HCT116 (cell line): Measurements from ENCODE around the gene VRK3. TPM values are rescaled to one million over a fixed set of nuclear protein-coding genes. Genes with fewer than 3 reads are reported as not detected.

Experiments used
- ATAC-seq: fragments of 200-7000 bp; cut with Tn5 transposase; 2 replicates; pipeline ENCODE4 v1.9.1; 2020; ENCODE audit warnings: mild to moderate bottlenecking, moderate library complexity
- BruUV-seq: library from RNA; stranded (reverse); fragments of 400-500 nt; replicated peaks from 2 replicates; lab custom pipeline; 2021; lab: Mats Ljungman, UMichigan
- CTCF ChIA-PET: fragments of 300-600 bp; sonication (Branson Sonifier 250); formaldehyde crosslinking; loops from one replicate; lab custom pipeline; 2021; ENCODE audit warnings: antibody characterized with exemption; lab: Charles Lee
- POLR2A ChIA-PET: fragments of 300-600, 350-600 bp; sonication (Branson Sonifier 250); formaldehyde crosslinking; loops from one replicate; lab custom pipeline; 2021; ENCODE audit warnings: antibody characterized with exemption; lab: Charles Lee
- RAD21 ChIA-PET, 2 experiments: fragments of 300-600 bp; sonication (Branson Sonifier 250); formaldehyde crosslinking; loops; one replicate each; lab custom pipeline; 2023; ENCODE audit warnings: low total read pairs in 2 of 2; ENCODE audit not compliant: uncharacterized antibody in 2 of 2, unreplicated experiment in 2 of 2, low non-redundant PET in 1 of 2; lab: Charles Lee
- DNase-seq: peaks from one replicate; pipeline ENCODE4 v3.0.0-alpha.2; 2010; ENCODE audit warnings: low read depth, low spot score
- H2AFZ ChIP-seq: fragments of 200-600 bp; shearing (Covaris generic), sonication (generic); 2 replicates; pipeline ENCODE4 v1.6.1; 2017; ENCODE audit warnings: low read depth, mixed run types, mixed read lengths, antibody characterized with exemption, low read length; ENCODE audit not compliant: poor library complexity, severe bottlenecking
- H3K27ac ChIP-seq: 2 replicates; pipeline ENCODE4 v1.5.1; 2012; ENCODE audit warnings: low read depth, low read length
- H3K27me3 ChIP-seq: fragments of 200-600 bp; sonication (generic); 2 replicates; pipeline ENCODE4 v1.6.1; 2016; ENCODE audit warnings: mixed run types, low read length, mixed read lengths; ENCODE audit not compliant: insufficient read depth
- H3K36me3 ChIP-seq, 2 experiments: fragments of 200-500 bp in 1 of 2; fragments of 200-600 bp in 1 of 2; sonication (Bioruptor generic) in 1 of 2; sonication (generic) in 1 of 2; 2 replicates each; pipeline versions ENCODE4 v1.5.1 to v1.6.1; 2014 to 2016; ENCODE audit warnings: low read length in 2 of 2, inconsistent platforms in 1 of 2, mixed read lengths in 1 of 2, mixed run types in 1 of 2; ENCODE audit not compliant: insufficient read depth in 2 of 2, control insufficient read depth in 1 of 2
- H3K4me1 ChIP-seq, 2 experiments: fragments of 200-600 bp in 1 of 2; sonication (generic) in 1 of 2; 2 replicates each; pipeline versions ENCODE4 v1.5.1 to v1.6.1; 2012 to 2017; ENCODE audit warnings: low read length in 2 of 2, inconsistent platforms in 1 of 2, mild to moderate bottlenecking in 1 of 2, mixed read lengths in 1 of 2, mixed run types in 1 of 2, moderate library complexity in 1 of 2; ENCODE audit not compliant: insufficient read depth in 2 of 2, control insufficient read depth in 1 of 2
- H3K4me2 ChIP-seq: fragments of 200-600 bp; sonication (generic); 2 replicates; pipeline ENCODE4 v1.6.1; 2017; ENCODE audit warnings: mixed run types, low read length, mixed read lengths
- H3K4me3 ChIP-seq, 2 experiments: fragments of 200-600 bp in 1 of 2; sonication (generic) in 1 of 2; replicated peaks in 1 of 2; 2 replicates each; pipeline ENCODE4 v1.5.1; 2011 to 2016; ENCODE audit warnings: low read length in 2 of 2, control low read depth in 1 of 2, low read depth in 1 of 2, mild to moderate bottlenecking in 1 of 2, mixed read lengths in 1 of 2, mixed run types in 1 of 2
- H3K79me2 ChIP-seq: fragments of 200-600 bp; sonication (generic); 2 replicates; pipeline ENCODE4 v1.6.1; 2017; ENCODE audit warnings: mild to moderate bottlenecking, mixed run types, low read length, moderate library complexity, mixed read lengths; ENCODE audit not compliant: insufficient read depth
- H3K9ac ChIP-seq: fragments of 200-600 bp; sonication (generic); 2 replicates; pipeline ENCODE4 v1.6.1; 2016; ENCODE audit warnings: low read length, mixed read lengths
- H3K9me2 ChIP-seq: fragments of 200-600 bp; sonication (generic), shearing (Covaris generic); 2 replicates; pipeline ENCODE4 v1.6.1; 2017; ENCODE audit warnings: mixed run types, mild to moderate bottlenecking, moderate library complexity; ENCODE audit not compliant: insufficient read depth
- H3K9me3 ChIP-seq, 2 experiments: fragments of 200-500 bp in 1 of 2; fragments of 200-600 bp in 1 of 2; sonication (Bioruptor generic) in 1 of 2; sonication (generic) in 1 of 2; 2 replicates each; pipeline ENCODE4 v1.6.1; 2014 to 2017; ENCODE audit warnings: low read length in 2 of 2, mixed read lengths in 2 of 2, inconsistent platforms in 1 of 2, low read depth in 1 of 2, mild to moderate bottlenecking in 1 of 2, mixed run types in 1 of 2, moderate library complexity in 1 of 2; ENCODE audit not compliant: control insufficient read depth in 1 of 2, insufficient read depth in 1 of 2
- H4K20me1 ChIP-seq: fragments of 200-600 bp; sonication (generic), shearing (Covaris generic); 2 replicates; pipeline ENCODE4 v1.6.1; 2017; ENCODE audit warnings: mixed run types, mild to moderate bottlenecking, moderate library complexity; ENCODE audit not compliant: insufficient read depth
- CTCF ChIP-seq, 3 experiments: fragments of 200-600 bp in 1 of 3; sonication (generic) in 1 of 3; IDR thresholded peaks in 2 of 3; conservative IDR thresholded peaks in 1 of 3; 2 replicates each; pipeline ENCODE4 v1.5.1; 2012 to 2017; ENCODE audit warnings: low read depth in 2 of 3, low read length in 2 of 3, antibody characterized with exemption in 1 of 3, borderline replicate concordance in 1 of 3, control low read depth in 1 of 3, mild to moderate bottlenecking in 1 of 3, mixed read lengths in 1 of 3, mixed run types in 1 of 3, moderate library complexity in 1 of 3; ENCODE audit not compliant: insufficient read depth in 1 of 3
- EZH2 ChIP-seq: fragments of 200-600 bp; sonication (generic); IDR thresholded peaks from 2 replicates; pipeline ENCODE4 v1.6.1; 2017; ENCODE audit warnings: antibody characterized with exemption, mixed run types
- FOSL1 ChIP-seq: IDR thresholded peaks from 2 replicates; pipeline ENCODE4 v1.6.1; 2012; ENCODE audit warnings: low read depth
- JUND ChIP-seq: IDR thresholded peaks from 2 replicates; pipeline ENCODE4 v1.6.1; 2012
- POLR2A ChIP-seq: IDR thresholded peaks from 2 replicates; pipeline ENCODE4 v1.7.0; 2011; ENCODE audit warnings: borderline replicate concordance; ENCODE audit not compliant: insufficient read depth, insufficient read length; ENCODE audit errors: extremely low read depth
- POLR2AphosphoS5 ChIP-seq: IDR thresholded peaks from 2 replicates; pipeline ENCODE4 v1.6.1; 2011; ENCODE audit warnings: mild to moderate bottlenecking, low read depth, low read length, moderate library complexity
- RAD21 ChIP-seq: IDR thresholded peaks from 2 replicates; pipeline ENCODE4 v1.6.1; 2012; ENCODE audit warnings: low read depth, mild to moderate bottlenecking
- SIN3A ChIP-seq: IDR thresholded peaks from 2 replicates; pipeline ENCODE4 v1.6.1; 2012; ENCODE audit warnings: low read depth
- TCF7L2 ChIP-seq: IDR thresholded peaks from 2 replicates; pipeline ENCODE4 v1.7.0; 2011; ENCODE audit warnings: borderline replicate concordance, inconsistent platforms; ENCODE audit not compliant: insufficient read depth, insufficient read length; ENCODE audit errors: extremely low read depth
- intact Hi-C: fragments of 100-400 bp; cut with micrococcal nuclease; formaldehyde crosslinking; loops from 2 replicates; pipeline ENCODE4 v1.10.0; 2022
- total RNA-seq: library from RNA; stranded (reverse); gene quantifications from one replicate; pipeline ENCODE4 v1.2.1, GENCODE V29; 2021; ENCODE audit not compliant: unreplicated experiment

VRK3 gene
- total RNA-seq, 1 experiment from 2014 or later: 44.0 TPM

GRCh38 chr19:49952906-49953305, 72.3 kb downstream of the VRK3 start:
- Histone ChIP-seq H3K9ac (no peak overlapping the region), H2AFZ (no peak overlapping the region), H4K20me1 (no peaks in the 10 kb centered on the region), H3K9me2 (no peaks in the 10 kb centered on the region), H3K27ac (no peak overlapping the region), H3K9me3 (no peaks in the 10 kb centered on the region), H3K79me2 (no peaks in the 10 kb centered on the region), H3K4me1 (0 out of 4 replicates have a peak, but pooled peaks cover 0 to 7% of the 10 kb centered on the region in 2 experiments), H3K4me2 (no peak overlapping the region), H3K36me3 (no peaks in the 10 kb centered on the region), H3K4me3 (no peak overlapping the region), H3K27me3 (no peaks in the 10 kb centered on the region)
- ChIA-PET POLR2A (no interaction called here), RAD21 (no interaction called here), CTCF (no interaction called here)
- ATAC-seq (no peak), DNase-seq (no peak)
- no TSS peak for BruUV-seq
- TF ChIP-seq RAD21 (no peak), FOSL1 (no peak), TCF7L2 (no peak), POLR2A (no peak), EZH2 (no peak), JUND (no peak)
- intact Hi-C loops: no loop called here

- H3K9me3 ChIP-seq: no peaks in the 10 kb centered on the region
- H3K79me2 ChIP-seq: no peaks in the 10 kb centered on the region
- POLR2A ChIA-PET: no interaction called here
- ATAC-seq (no peak), DNase-seq (no peak)
- RAD21 ChIA-PET: no interaction called here
- CTCF ChIA-PET: no interaction called here
- H3K9me2 ChIP-seq: no peaks in the 10 kb centered on the region
- H4K20me1 ChIP-seq: no peaks in the 10 kb centered on the region
- TF ChIP-seq POLR2AphosphoS5 (no peak), CTCF (IDR thresholded peaks at IDR 0.05 in 2 of 3, conservative IDR thresholded peaks at IDR 0.05 in 1 of 3; ENCODE audit: borderline replicate concordance in 1 of 3, insufficient read depth in 1 of 3, low read depth in 2 of 3, low read length in 2 of 3) (no peak), RAD21 (no peak), SIN3A (no peak)
- no peak overlapping the region for H3K27ac ChIP-seq
- H3K27me3 ChIP-seq: no peaks in the 10 kb centered on the region
- H3K4me1 ChIP-seq: 0 out of 4 replicates have a peak, but pooled peaks cover 0 to 2% of the 10 kb centered on the region in 2 experiments
- H3K36me3 ChIP-seq: no peaks in the 10 kb centered on the region
- intact Hi-C loops: no loop called here
- no peak overlapping the region for H3K4me3 ChIP-seq
- no peak overlapping the region for H3K9ac ChIP-seq
- no peak overlapping the region for H3K4me2 ChIP-seq
- no TSS peak for BruUV-seq
- H2AFZ ChIP-seq: no peak overlapping the region
Observed at GRCh38 chr19:49952479-49952836, 72.7 kb downstream of the VRK3 start.
